Measurements from ENCODE around the gene CAPRIN2.

CAPRIN2 gene

DNA sequence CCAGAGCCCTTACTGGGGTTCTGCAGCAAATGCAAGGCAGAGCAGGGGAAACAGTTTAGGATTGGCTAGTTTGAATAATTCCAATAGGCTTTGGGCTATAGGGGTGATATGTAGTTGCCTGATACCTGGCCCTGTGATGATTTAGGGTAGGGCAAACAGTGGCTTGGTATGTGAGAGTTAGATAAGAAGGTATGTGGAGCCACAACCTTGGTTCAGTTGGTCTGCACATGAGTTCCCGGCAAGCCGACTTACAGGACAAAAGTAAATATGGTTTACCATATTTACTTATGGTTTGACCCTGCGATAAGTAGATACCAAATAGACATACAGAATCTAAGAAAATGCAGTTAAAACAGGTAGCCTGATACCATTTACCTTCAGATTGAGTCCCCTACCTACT, 8.3 kb upstream of the CAPRIN2 start:
- no peak for DNase-seq

DNA sequence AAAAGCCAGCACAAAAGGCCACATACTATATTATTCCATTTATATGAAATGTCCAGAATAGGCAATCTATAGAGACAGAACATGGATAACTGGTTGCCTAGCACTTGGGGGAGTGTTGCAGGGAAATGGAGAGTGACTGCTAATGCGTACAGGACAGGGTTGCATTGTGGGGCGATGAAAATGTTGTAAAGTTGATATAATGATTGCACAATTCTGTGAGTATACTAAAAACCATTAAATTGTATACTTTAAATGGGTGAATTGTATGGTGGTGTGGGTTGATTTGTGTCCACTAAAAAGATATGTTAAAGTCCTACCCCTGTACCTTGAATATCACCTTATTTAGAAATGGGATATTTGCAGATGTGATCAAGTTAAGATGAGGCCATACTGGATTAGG, 7.0 kb upstream of the CAPRIN2 start:
- no peak for DNase-seq

DNA sequence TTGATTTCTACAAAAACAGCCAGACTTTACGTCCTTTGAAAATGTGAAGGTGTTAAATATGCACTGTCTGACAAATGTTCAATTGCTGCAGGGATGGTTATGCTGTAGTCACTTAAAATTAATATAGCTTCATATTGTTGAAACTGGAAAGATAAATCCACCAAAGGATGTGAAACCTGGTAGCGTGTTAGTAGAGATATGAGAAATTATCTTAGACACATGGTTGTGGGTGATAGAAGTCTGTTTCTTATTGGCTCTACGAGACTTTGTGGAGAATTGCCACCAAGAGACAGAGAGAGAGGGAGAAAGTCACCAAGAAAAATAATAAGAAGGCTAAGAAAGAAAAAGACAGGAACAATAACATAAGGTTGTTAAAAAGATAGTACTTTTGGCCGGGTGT, 2.6 kb upstream of the CAPRIN2 start:
- DNase-seq = no peak

DNA sequence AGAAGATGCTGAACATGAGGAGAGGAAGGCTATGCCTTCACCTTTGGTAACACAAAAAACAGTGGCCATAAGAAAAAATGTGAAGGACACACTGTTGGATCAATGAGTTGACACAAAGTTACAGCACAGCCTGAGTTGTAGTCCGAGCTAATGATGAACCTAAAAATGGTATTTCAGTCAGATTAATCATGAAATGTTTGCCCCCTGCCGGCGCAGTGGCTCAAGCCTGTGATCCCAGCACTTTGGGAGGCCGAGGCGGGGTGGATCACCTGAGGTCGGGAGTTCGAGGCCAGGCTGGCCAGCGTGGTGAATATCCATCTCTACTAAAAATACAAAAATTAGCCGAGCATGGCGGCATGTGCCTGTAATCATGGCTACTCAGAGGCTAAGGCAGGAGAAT, 1.3 kb upstream of the CAPRIN2 start:
- no peak for DNase-seq

DNA sequence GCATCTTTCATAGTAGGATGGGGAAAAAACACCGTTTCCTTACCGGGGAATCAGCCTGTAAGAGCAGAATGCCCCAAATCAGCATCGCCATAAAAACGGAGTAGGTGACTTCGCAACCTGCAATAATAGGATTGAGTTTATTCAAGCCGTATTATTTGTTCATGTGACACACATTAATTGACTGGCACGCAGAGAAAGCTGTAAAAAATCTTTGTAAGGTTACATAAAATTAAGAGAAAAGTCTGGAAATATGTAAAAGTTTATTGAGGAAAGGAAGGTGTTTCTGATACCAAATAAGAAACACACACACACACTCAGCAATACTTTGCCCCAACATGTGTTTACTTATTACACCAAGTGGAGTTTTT, 628 bp upstream of the CAPRIN2 start:
- DNase-seq = no peak

DNA sequence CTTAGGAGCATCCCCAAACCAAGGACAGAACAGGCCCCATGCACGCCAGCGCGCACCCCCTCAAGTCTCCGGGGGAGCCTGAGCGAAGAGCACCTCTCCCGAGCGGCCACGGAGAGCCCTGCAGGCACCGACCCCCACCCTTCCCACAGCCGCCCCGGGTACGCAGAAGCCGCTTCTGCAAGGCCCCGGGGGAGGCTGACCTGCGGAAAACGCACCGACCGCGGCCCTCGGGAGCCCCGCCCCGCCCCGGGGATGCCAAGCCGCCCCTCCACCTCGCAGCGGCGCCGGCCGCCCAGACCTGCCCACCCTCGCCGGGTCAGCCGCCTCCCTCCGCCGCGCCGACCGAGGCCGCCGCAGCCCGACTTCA, 385 bp downstream of the CAPRIN2 start:
- DNase-seq = no peak

DNA sequence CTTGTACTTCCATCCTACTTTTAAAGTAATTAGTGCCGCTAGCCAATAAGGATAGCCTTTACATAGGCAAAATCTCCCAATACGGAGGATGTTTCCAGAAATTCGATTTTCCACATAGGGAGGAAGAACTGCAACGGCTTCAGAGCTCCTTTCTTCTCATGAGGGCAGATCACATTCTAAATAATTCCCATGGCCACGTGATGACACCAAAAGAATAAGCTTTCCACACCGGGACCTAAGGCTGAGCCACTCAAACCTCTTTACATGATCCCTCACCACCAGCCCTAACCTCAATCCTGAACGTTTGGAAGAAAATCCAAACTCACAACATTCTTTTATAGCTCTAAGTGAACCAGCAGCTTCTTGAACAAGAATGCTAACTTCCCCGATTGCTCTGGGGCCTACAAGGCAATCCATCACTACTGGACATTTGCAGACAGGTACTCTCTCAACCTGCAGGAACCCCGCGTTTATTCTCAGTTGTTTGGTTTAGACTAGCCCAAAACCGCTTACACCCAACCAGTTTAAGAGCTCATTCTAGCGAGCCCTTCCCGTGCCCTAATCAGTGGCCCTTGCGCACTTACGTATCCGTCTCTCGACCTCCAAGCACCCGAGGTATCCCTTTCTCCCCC, 884 bp downstream of the CAPRIN2 start:
- peak in 1 of 2 experiments; percentile 38 for DNase-seq

DNA sequence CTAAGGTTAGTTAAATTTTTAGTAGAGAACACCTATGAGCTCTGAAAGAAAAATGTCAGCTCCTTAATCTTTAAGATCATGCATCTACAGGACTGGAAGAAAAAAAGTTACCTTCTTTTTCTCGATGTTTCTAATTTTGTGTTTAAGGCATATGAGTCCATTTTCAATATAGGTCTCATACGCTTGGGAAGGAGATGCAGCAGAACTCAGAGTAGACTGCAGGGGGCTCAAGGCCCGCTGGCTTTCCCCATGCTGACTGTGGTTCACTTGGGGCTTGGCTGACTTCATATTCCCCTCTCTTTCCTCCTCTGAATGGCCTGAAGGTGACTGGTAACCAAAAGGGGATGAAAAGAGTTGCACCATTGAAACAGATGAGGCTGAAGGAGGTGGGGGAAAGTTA, 1.5 kb downstream of the CAPRIN2 start:
- peak; percentile 47 to 64 for DNase-seq

DNA sequence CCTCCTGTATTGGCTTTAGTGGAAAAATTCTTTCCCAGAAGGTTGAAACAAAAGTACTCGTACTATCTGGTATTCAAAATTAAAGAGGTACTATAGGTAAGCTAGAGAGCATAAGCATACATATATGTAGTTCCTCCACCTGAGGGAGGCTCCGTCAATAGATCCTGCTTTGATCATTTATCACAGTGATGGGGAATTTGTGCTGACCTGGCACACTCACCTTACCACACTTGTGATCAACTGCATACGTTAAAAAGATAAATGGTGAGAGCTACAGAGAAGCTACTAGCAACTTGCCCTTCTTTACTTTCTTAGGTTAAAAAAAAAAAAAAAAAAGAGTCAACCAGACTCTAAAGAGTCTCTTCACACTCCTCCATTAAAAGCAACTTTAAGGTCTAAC, 2.5 kb downstream of the CAPRIN2 start:
- DNase-seq = no peak

DNA sequence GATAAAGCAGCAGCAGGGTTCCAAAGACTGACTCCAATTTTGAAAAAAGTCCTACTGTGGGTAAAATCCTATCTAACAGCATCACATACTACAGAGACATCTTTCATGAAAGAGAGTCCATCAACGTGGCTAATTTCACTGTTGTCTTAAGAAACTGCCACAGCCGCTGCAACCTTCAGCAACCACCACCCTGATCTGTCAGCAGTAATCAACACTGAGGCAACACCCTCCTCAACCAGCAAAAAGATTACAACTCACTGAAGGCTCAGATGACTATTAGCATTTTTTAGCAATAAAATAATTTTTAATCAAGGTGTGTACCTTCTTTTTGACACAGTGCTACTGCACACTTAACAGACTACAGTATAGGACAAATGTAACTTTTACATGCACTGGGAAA, 6.6 kb downstream of the CAPRIN2 start:
- no peak for DNase-seq

DNA sequence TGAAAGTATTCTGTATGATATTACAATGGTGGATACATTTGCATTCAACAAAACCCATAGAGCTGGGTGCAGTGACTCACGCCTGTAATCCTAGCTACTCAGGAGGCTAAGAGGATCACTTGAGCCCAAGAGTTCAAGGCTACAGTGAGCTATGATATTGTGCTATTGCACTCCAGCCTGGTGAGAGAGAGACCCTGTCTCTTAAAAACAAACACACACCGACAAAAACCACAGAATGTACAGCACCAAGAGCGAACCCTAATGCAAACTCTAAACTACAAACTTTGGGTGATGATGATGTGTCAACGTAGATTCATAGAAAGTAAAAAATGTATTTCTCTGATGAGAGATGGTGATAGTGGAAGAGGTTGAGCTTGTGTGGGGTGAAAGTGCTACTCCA, 8.6 kb downstream of the CAPRIN2 start:
- DNase-seq = no peak

DNA sequence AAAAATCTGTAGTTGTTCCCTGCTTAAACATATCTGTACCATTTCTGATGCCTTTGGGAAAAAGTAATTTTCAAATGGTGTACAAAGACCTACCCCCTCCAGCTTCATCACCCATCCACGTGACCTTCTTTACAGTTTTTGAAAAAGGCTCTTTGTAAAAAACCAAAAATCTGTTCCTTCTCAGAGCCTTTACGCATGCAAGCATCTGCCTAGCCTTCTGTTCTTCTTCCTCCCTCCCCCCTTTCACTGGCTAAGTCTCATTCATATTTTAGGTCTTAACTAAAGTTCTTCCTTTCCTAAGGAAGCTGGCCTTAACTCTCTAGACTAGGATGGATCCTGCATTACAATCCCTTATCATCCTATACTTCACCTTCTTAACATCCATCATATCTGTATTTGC, 10.4 kb downstream of the CAPRIN2 start:
- DNase-seq = no peak

DNA sequence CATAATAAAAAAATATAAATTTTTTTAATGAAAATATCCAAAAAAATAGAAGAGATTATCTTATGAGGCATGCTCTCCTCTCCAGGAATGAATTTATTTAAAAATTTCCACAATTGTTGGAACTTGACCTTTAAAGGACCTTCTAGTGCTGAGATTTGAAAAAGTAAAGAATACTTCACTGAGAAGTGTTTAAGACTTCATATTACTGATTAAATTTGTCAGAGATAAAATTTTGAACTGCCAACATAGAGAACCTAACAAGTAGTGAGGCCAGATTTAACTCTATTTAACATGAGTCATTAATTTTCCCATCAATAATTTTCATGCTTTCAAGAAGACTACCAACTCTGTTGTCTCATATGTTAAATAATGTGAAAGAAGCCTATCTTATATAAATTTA, 14.5 kb downstream of the CAPRIN2 start:
- no peak for DNase-seq

DNA sequence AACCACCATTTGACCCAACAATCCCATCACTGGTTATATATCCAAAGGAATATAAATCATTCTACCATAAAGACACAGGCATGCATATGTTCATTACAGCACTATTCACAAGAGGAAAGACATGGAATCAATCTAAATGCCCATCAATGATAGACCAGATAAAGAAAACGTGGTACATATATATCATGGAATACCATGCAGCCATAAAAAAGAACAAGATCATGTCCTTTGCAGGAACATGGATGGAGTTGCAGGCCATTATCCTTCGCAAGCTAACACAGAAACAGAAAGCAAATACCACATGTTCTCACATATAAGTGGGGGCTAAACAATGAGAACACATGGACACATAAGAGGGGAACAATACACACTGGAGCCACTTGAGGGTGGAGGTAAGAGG, 15.7 kb downstream of the CAPRIN2 start:
- no peak for DNase-seq

DNA sequence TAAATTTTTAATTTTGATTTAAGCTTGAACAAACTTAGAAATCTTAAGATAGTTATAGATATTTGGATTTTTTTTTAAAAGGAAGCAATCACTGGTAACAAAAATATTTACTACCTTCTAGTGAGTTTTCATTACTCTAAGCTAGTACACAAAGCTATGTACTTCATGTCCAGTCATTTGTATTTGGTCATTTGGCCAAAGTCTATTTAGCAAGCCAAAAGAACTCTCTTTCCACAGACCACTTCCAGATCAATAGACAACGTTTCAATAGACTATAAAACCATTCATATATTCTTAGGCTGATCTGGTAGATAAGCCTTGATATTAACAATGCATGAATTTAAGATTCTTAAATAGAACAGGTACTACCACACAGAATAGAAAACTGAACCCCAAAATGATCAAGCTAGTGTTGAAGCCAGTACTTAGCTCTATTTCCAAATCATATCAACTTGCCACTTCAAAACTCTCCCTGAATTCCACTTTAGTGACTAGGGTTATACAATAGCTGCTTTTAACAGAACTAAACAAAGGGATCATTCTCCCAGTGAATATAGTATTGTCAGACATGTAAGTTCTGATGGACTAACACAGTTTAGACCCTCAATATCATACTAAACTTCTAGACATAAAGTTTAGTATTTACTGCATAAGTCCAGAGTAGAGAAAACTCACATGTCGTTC, 21.7 kb downstream of the CAPRIN2 start:
- DNase-seq = no peak

DNA sequence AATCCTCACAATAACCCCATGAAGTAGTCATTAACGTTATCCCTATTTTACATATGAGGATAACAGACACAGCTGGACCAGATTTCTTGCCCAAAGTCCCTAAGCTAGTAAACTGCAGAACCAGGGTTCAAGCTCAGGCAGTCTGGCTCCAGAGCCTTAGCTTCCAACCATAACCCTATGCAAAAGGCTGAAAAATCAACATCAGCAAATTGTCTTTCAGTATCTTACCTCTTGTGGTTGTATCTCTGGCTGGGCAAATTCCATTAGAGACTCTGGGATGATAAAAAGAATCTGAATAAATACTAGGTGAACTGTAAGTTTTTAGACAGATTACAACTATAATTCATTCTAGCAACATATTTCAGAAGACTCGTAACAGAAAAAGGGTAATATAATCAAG, 24.7 kb downstream of the CAPRIN2 start:
- no peak for DNase-seq

DNA sequence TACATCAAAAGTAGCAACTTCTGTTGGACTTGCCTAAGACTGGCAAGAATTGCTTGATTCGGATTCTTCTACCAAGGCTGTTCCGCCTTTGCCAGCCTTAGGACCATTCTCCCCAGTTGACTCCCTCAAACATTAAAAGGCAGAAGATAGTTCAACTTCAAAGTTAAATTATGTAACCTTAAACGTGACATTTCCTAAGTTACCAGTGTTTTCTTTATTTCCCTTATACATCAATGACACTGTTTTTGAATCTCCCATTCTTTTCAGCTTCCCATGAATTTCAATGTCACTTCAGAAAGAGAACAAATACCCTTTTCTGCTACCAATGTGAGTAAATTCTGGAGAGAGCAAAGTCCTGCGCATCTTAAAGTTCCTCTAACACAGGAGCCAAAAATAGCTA, 25.2 kb downstream of the CAPRIN2 start:
- DNase-seq = no peak

DNA sequence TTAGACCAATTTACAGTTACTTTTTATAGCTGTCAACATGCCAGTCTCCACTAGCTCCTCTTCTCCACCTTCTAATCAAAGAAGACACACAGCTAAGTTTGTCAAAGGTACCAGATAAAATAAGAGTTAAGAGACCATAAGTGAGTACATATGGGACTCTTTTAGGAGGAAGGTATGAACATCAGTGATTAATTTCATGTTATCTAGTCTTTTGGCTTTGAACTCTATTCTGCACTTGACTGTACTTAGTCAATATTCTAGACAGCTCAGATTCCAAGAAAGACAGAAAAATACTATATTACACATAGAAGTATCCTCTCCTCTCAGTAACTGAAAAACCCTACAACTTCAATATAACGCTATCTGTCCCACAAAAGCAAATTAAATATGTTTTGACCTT, 28.1 kb downstream of the CAPRIN2 start:
- no peak for DNase-seq

DNA sequence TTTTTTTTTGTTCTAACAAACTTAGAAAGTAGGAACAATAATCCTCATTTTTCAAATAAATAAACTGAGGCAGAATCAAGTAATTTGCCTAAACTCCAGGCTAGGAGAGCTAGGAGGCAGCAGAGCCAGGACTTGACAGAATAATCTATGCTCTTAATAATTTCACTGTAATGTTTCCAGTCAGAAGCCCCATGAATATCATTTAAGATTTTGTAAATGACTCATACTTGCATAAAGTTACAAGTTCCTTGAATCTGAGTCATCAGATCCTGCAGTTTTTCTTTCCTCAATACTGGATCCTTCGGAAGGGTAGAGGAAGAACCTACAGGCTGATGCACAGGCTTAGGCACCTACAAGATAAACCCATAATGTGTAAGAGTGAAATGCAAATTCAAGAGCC, 29.0 kb downstream of the CAPRIN2 start:
- DNase-seq = no peak

DNA sequence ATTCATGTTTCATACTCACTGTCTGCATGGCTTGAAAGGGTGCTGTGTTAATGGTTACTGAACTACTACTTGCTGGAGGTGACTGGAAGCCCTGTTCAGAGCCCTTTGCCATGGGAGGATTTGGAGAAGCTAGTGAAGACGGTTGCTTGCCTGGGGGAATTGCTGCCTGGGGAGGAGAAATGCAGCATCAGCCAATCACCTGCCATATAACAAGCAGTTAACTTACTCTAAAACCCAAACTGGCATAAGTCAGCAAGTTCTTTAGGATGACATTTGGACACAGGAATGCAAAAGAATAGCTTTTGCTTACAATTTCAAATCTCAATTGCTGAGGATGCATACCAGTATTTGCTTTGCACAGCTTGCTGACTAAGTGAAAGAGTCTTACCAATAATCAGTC, 35.7 kb downstream of the CAPRIN2 start:
- DNase-seq = no peak

DNA sequence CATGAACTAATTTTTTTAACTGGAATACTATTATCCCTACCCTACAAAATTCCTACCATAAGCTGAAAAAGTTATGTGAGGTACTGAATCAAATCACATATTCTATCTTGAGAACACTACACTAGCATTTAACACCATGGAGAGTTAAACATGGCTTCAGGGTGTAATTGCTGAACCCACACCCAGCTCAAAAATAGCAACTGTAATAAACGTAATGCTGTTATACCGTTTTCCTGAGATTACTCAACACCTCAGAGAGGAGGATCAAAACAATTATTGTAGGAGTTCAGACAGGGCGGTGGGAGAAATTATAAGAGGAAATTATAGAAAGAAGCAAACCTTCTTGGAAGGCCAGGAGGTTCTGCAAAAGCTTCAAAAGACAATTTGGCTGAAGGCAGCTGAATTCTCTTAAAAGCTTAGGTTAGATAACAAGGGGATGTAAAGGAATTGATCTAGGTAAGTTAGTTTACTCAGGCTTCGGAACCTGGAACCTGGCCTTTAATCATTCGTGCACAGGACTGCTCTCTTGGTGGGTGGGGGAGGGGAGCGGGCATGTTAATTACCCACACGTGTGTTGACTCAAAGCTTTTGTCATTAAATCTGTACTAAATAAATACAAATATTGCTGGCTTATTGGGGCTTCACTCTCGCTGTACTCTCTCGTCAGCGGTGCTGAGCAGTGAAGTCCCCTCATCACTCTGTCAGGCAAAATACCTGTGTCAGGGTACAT, 47.0 kb downstream of the CAPRIN2 start:
- no peak for DNase-seq

DNA sequence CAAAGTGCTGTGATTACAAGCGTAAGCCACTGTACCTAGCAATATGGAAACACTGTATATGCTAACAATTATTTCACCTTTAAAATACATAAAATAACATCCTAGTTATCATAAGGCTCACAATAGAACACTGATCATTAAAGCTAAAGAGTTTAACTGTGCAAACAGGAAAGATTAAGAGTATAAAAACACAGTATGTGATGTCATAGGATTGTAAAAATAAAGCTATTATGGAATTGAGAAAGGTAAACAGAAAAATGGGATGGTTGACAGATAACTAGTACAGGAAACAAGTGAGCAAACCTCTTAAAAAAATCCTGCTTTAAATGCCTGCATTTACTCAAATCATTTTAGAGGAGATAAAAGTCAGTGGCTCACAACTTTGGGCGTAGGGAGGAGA, 48.3 kb downstream of the CAPRIN2 start:
- DNase-seq = no peak

DNA sequence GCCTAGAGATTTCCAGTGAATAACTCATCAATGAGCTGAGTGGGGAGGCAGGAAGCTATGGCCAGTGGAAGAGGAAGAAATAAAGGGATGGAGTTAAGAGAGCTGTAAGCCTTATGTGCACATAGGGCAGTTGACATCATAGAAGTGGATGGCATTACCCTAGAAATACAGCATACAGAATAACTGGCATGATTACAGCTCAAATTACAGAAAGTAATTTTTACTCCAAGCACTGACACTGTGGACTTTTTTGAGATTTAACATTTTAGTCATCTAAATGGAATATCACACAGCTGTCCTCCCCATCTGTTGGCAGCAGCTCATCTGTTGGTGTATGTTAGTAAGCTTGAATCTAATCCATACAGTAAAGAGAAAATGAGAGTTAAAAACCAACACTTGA, 53.7 kb downstream of the CAPRIN2 start:
- DNase-seq = no peak

DNA sequence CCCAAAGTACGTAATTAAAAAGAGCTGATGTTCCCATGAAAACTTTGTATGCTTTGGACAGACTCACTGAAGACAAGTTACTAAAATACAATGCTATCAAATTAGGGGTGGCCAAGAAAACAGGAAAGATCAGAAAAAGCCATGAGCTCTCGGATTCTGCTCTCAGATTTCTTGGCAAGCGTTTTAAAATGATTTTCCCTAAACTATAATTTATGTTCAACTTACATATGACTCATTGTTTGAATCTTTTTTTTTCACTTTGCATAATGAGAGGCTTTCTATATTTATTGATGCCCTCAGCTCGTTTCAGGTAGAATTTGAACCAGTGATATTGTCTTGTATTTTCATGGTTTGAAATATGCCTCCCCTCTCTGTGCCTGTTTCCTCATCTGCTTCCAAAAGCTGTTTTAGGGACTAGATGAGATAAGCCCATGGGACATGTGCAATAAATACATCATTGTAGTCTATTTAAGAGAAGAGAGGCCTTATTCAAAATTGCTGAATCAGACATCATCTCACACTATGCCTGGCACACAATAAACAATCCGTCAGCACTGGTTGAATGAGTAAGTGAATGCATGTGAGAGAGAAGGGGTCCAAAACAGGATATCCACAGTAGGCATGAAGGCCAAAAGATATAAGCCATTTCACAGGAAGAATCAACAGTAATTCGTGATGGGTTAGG, 54.4 kb downstream of the CAPRIN2 start:
- DNase-seq = no peak
